ENCODE data around the gene DIS3L. TPM values are rescaled to one million over a fixed set of nuclear protein-coding genes. Genes with fewer than 3 reads are reported as not detected.
A peak's percentile ranks its signal among the peaks of the same experiment; 100 is the strongest.
"Not testable (repeated sequence)": the region's sequence is repeated elsewhere in the genome, so short reads cannot be mapped to it uniquely, and the experiment has no call there.

Gene DIS3L
- total and polyA plus RNA-seq, 11 donors, result 13.0 to 62.5 (median 34.1) TPM

DNA sequence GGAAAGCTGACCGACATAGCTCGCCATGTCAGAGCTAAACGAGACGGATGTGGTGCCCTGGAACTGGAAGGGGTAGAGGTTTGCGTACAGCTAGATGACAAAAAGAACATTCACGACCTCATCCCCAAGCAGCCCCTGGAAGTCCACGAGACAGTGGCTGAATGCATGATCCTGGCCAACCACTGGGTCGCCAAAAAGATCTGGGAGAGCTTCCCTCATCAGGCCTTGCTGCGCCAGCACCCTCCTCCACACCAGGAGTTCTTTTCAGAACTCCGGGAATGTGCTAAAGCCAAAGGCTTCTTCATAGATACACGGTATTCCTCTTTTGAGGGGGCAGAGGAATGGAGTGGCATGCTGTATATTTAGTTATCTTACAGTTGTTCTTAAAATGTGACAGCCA lies 32.7 kb downstream of the DIS3L start:
- Histone ChIP-seq H3K36me3 (peaks cover 0 to 100% (median 99%) of the 10 kb centered on the region in 9 donors), H3K27ac (no peak overlapping the region), H3K4me3 (no peak overlapping the region), H3K9me3 (no peaks in the 10 kb centered on the region), H3K4me1 (no peaks in the 10 kb centered on the region), H3K27me3 (no peaks in the 10 kb centered on the region)
- intact Hi-C loops (cut with DNase I), result no loop called here
- TF ChIP-seq, protein P1, sequence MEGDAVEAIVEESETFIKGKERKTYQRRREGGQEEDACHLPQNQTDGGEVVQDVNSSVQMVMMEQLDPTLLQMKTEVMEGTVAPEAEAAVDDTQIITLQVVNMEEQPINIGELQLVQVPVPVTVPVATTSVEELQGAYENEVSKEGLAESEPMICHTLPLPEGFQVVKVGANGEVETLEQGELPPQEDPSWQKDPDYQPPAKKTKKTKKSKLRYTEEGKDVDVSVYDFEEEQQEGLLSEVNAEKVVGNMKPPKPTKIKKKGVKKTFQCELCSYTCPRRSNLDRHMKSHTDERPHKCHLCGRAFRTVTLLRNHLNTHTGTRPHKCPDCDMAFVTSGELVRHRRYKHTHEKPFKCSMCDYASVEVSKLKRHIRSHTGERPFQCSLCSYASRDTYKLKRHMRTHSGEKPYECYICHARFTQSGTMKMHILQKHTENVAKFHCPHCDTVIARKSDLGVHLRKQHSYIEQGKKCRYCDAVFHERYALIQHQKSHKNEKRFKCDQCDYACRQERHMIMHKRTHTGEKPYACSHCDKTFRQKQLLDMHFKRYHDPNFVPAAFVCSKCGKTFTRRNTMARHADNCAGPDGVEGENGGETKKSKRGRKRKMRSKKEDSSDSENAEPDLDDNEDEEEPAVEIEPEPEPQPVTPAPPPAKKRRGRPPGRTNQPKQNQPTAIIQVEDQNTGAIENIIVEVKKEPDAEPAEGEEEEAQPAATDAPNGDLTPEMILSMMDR (IDR thresholded peaks at IDR 0.05), result no peak
- no peak for TF ChIP-seq POLR2A (IDR thresholded peaks at IDR 0.05)
- WGBS, 4 donors, result 90 to 93% (median 92%) methylated on average over 11 of the region's 11 CpGs
- DNase-seq (no peak), ATAC-seq (no peak)

DNA sequence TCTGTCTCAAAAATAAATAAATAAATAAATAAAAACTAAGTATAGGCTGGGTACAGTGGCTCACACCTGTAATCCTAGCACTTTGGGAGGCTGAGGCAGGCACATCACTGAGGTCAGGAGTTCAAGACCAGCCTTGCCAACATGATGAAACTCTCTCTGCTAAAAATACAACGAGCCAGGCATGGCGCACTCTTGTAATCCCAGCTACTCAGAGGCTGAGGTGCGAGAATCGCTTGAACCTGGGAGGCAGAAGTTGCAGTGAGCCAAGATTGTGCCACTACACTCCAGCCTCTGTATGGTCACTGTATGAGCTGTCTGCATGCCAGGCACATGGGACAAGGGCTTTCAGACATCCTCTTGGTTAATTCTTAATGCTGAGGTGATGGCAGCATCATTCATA lies 34.4 kb downstream of the DIS3L start:
- H3K27me3 ChIP-seq, result no peaks in the 10 kb centered on the region
- ATAC-seq, result peak in 1 of 4 donors; percentile 20
- H3K27ac ChIP-seq, result no peak overlapping the region
- no peaks in the 10 kb centered on the region for H3K4me1 ChIP-seq
- WGBS, 4 donors, result 80 to 84% (median 81%) methylated on average over 4 of the region's 4 CpGs
- H3K9me3 ChIP-seq, result no peaks in the 10 kb centered on the region
- no peak for DNase-seq
- intact Hi-C loops (cut with DNase I), result no loop called here
- H3K36me3 ChIP-seq, result peaks cover 0 to 100% (median 99%) of the 10 kb centered on the region in 9 donors
- H3K4me3 ChIP-seq, result no peak overlapping the region
- no peak for TF ChIP-seq POLR2A (IDR thresholded peaks at IDR 0.05)
- TF ChIP-seq, protein P1 (IDR thresholded peaks at IDR 0.05), result no peak

DNA sequence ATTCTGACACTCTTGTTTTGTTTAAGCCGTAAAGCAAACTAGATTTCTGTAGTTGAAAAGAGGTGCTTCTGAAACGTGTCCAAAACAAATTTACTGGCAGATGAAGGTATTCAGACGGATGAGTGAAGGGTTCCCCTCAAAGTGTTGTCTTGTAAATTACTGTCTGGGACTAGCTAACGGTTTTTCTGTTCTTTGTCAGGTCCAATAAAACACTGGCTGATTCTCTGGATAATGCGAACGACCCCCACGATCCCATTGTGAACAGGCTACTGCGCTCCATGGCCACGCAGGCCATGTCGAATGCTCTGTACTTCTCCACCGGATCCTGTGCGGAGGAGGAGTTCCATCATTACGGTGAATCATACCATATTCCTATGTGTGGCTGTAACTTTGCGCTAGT lies 35.4 kb downstream of the DIS3L start:
- no peaks in the 10 kb centered on the region for H3K27me3 ChIP-seq
- H3K27ac ChIP-seq, result no peak overlapping the region
- 95 to 97% (median 95%) methylated on average over 14 of the region's 14 CpGs for WGBS, 4 donors
- no peak overlapping the region for H3K4me3 ChIP-seq
- TF ChIP-seq, protein P1 (IDR thresholded peaks at IDR 0.05), result no peak
- TF ChIP-seq POLR2A (IDR thresholded peaks at IDR 0.05), result no peak
- DNase-seq, result no peak
- intact Hi-C loops (cut with DNase I), result no loop called here
- peaks cover 0 to 100% (median 99%) of the 10 kb centered on the region in 9 donors for H3K36me3 ChIP-seq
- ATAC-seq, result no peak
- no peaks in the 10 kb centered on the region for H3K9me3 ChIP-seq
- no peaks in the 10 kb centered on the region for H3K4me1 ChIP-seq

DNA sequence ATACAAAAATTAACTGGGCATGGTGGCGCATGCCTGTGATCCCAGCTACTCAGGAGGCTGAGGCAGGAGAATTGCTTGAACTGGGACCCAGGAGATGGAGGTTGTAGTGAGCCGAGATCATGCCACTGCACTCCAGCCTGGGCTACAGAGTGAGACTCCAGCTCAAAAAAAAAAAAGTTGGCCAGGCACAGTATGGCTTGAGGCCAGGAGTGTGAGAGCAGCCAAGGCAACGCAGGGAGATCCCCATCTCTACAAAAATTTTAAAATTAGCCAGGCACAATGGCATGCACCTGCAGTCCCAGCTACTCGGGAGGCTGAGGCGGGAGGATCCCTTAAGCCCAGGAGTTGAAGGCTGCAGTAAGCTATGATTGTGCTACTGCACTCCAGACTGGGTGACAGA lies 55.2 kb downstream of the DIS3L start:
- H3K4me1 ChIP-seq; DNase-seq; H3K27ac ChIP-seq; ATAC-seq; H3K9me3 ChIP-seq; H3K4me3 ChIP-seq; H3K27me3 ChIP-seq; intact Hi-C loops (cut with DNase I): not testable (repeated sequence)
- H3K36me3 ChIP-seq, result peaks cover 0 to 60% (median 41%) of the 10 kb centered on the region in 9 donors
- 34 to 61% (median 49%) methylated on average over 5 of the region's 5 CpGs for WGBS, 4 donors

DNA sequence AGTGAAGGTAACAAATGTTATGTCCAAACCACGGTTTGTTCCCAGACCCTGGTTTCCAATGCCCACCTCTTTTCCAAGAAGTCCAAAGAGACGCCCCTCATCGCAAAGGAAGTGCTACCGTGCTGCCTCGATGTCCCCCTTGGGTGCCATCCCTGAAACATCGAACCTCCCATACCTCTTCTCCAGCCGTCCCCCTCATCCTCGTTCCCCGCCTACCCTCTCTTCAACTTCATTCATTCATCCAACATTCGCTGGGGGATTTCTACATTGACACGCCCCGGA lies 62.6 kb downstream of the DIS3L start:
- peak in 1 of 4 donors; percentile 7 for ATAC-seq
- intact Hi-C loops (cut with DNase I), result loop anchor here in 3 of 10 donors (1.0 to 10.0 kb wide), 3 partner anchors 139 to 142 kb away; partner anchors contain the start of gene SNAPC5 (in 2 of the 3)

More for the DNA sequence above, 62.6 kb downstream of the DIS3L start:
- no peaks in the 10 kb centered on the region for H3K9me3 ChIP-seq
- H3K27me3 ChIP-seq, result no peaks in the 10 kb centered on the region
- WGBS, 4 donors, result 4 to 8% (median 4%) methylated on average over 12 of the region's 12 CpGs
- no peak for TF ChIP-seq POLR2A (IDR thresholded peaks at IDR 0.05)
- TF ChIP-seq, protein P1 (IDR thresholded peaks at IDR 0.05), result no peak
- H3K27ac ChIP-seq, result peak overlapping the region in 10 of 12 donors; percentile 24 to 84 (median 62)
- peaks cover 0 to 19% (median 10%) of the 10 kb centered on the region in 9 donors for H3K36me3 ChIP-seq
- peaks cover 0 to 11% (median 6%) of the 10 kb centered on the region in 12 donors for H3K4me1 ChIP-seq
- peak overlapping the region; percentile 42 to 76 (median 62) for H3K4me3 ChIP-seq
- DNase-seq, result no peak
